ENCODE results near the gene STRN4. TPM values are rescaled to one million over a fixed set of nuclear protein-coding genes. Genes with fewer than 3 reads are reported as not detected.

Gene STRN4
- total RNA-seq, 1 experiment from 2014 or later: 162 TPM

DNA sequence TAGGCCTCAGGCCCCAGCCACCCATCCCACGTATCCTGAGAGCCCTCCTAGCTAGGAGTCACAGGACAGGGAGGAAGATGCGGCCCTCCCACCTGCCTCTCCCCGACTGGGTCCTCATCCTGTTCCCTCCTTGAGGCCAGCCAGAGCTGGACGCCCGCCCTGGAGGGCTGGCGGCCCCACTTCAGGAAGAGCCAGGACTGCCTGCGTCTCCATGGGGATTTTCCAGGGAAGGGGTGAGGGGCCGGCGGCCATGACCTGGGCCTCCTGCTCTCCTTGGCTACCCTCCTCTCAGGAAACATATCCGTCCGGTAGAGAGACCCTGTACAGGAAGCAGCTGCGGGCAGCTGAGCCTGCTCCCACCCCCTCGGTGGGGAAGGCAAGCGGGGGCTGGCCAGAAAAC is 18.0 kb downstream of the STRN4 start:
- intact Hi-C loops (cut with micrococcal nuclease; ENCODE audit: unreplicated experiment): no loop called here
- CTCF ChIA-PET: interaction anchor here (1.0 to 1.7 kb wide), 4 partner anchors 14 to 285 kb away, joined by 3 to 8 read pairs (median 4); partner anchors contain the start of gene DACT3

DNA sequence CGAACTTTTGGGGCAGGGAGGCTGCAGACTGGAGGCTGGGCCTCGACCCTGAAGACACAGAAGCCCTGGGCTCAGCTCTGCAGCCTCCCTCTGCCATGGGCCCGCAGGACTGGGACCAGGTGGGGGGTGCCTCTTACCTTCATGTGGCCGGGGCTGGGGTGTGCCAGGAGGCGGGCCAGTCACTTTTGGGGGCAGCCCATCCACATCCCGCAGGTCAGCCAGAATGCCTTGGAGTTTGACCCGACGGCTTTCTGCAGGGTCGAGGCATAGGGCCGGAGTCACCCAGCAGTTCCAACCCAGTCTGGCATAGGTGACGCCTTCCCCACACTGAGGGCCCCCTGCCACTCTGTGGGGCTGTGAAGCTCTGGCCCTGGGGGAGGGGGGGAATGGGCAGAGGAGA is 18.5 kb downstream of the STRN4 start:
- H3K4me1 Mint-ChIP-seq (ENCODE audit: low read depth, unreplicated experiment): peaks cover 13% of the 10 kb centered on the region
- Histone ChIP-seq H3K4me1 (no peaks in the 10 kb centered on the region), H3K4me3 (ENCODE audit: low read depth, low read length) (no peak overlapping the region), H3K9me3 (no peaks in the 10 kb centered on the region), H3K27me3 (replicated peaks; ENCODE audit: control insufficient read depth, insufficient read depth, low read length) (no peaks in the 10 kb centered on the region), H3K36me3 (ENCODE audit: control insufficient read depth, insufficient read depth, low read length) (peaks cover 6% of the 10 kb centered on the region)
- TF ChIP-seq, protein P1, sequence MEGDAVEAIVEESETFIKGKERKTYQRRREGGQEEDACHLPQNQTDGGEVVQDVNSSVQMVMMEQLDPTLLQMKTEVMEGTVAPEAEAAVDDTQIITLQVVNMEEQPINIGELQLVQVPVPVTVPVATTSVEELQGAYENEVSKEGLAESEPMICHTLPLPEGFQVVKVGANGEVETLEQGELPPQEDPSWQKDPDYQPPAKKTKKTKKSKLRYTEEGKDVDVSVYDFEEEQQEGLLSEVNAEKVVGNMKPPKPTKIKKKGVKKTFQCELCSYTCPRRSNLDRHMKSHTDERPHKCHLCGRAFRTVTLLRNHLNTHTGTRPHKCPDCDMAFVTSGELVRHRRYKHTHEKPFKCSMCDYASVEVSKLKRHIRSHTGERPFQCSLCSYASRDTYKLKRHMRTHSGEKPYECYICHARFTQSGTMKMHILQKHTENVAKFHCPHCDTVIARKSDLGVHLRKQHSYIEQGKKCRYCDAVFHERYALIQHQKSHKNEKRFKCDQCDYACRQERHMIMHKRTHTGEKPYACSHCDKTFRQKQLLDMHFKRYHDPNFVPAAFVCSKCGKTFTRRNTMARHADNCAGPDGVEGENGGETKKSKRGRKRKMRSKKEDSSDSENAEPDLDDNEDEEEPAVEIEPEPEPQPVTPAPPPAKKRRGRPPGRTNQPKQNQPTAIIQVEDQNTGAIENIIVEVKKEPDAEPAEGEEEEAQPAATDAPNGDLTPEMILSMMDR (IDR thresholded peaks at IDR 0.05; ENCODE audit: insufficient read depth in 1 of 2, low read depth in 1 of 2, low read length in 1 of 2, severe bottlenecking in 1 of 2, unreplicated experiment in 1 of 2): no peak
- H3K36me3 Mint-ChIP-seq (ENCODE audit: insufficient read depth, unreplicated experiment): peaks cover 92% of the 10 kb centered on the region
- DNase-seq: peak in 1 of 2 experiments; percentile 33
- POLR2A ChIA-PET: no interaction called here
- CTCF ChIA-PET: interaction anchor here (0.6 to 1.7 kb wide), 2 partner anchors 38 to 66 kb away, joined by 4 to 8 read pairs; partner anchors contain the start of gene DACT3
- no peak overlapping the region for H3K4me3 Mint-ChIP-seq (ENCODE audit: unreplicated experiment)
- H3K27ac Mint-ChIP-seq (ENCODE audit: unreplicated experiment): peak overlapping the region; percentile 88
- intact Hi-C loops (cut with micrococcal nuclease; ENCODE audit: unreplicated experiment): no loop called here
- no TSS peak for BruUV-seq (replicated peaks)
- H3K27me3 Mint-ChIP-seq (ENCODE audit: insufficient read depth, unreplicated experiment): no peaks in the 10 kb centered on the region
- H3K9me3 Mint-ChIP-seq (ENCODE audit: unreplicated experiment): no peaks in the 10 kb centered on the region

More for the DNA sequence above, 18.0 kb downstream of the STRN4 start:
- Histone ChIP-seq H3K36me3 (ENCODE audit: control insufficient read depth, insufficient read depth, low read length) (peaks cover 10% of the 10 kb centered on the region), H3K4me1 (no peaks in the 10 kb centered on the region), H3K9me3 (no peaks in the 10 kb centered on the region), H3K27me3 (replicated peaks; ENCODE audit: control insufficient read depth, insufficient read depth, low read length) (no peaks in the 10 kb centered on the region), H3K4me3 (ENCODE audit: low read depth, low read length) (no peak overlapping the region)
- Mint-ChIP-seq H3K27me3 (ENCODE audit: insufficient read depth, unreplicated experiment) (no peaks in the 10 kb centered on the region), H3K4me3 (ENCODE audit: unreplicated experiment) (no peak overlapping the region), H3K9me3 (ENCODE audit: unreplicated experiment) (no peaks in the 10 kb centered on the region), H3K36me3 (ENCODE audit: insufficient read depth, unreplicated experiment) (peaks cover 92% of the 10 kb centered on the region), H3K27ac (ENCODE audit: unreplicated experiment) (no peak overlapping the region), H3K4me1 (ENCODE audit: low read depth, unreplicated experiment) (peaks cover 13% of the 10 kb centered on the region)
- no TSS peak for BruUV-seq (replicated peaks)
- POLR2A ChIA-PET: no interaction called here
- DNase-seq: peak in 1 of 2 experiments; percentile 31
- TF ChIP-seq, protein P1 (IDR thresholded peaks at IDR 0.05; ENCODE audit: insufficient read depth in 1 of 2, low read depth in 1 of 2, low read length in 1 of 2, severe bottlenecking in 1 of 2, unreplicated experiment in 1 of 2): no peak

DNA sequence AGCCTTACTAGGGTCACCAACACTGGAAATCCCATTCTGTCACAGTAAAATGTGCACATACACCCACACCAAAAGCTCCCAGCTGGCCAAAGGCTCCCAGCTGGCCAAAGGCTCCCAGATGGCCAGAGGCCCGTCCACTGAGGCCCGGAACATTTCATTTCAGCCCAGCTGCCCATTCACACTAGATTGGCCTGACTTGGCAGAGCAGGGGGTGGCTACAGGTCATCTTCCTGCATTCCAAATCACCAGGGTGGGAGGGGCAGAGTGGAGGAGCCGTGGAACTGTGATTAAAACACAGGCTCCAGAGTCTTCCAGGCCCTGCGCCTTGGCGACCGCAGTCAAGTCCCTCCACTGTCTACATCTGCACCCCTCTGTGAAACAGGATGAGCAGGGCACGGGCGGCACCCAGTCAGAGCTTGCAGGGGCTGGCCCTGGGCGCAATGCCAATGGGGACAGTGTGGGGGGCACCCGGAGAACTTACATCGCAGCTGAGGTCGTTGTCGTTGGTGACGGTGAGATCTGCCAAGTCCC is 19.2 kb downstream of the STRN4 start:
- ChIA-PET CTCF (no interaction called here), POLR2A (no interaction called here)
- Mint-ChIP-seq H3K9me3 (ENCODE audit: unreplicated experiment) (no peaks in the 10 kb centered on the region), H3K4me3 (ENCODE audit: unreplicated experiment) (no peak overlapping the region), H3K36me3 (ENCODE audit: insufficient read depth, unreplicated experiment) (peaks cover 93% of the 10 kb centered on the region), H3K27me3 (ENCODE audit: insufficient read depth, unreplicated experiment) (no peaks in the 10 kb centered on the region), H3K27ac (ENCODE audit: unreplicated experiment) (peak overlapping the region; percentile 88), H3K4me1 (ENCODE audit: low read depth, unreplicated experiment) (peaks cover 16% of the 10 kb centered on the region)
- BruUV-seq (replicated peaks): no TSS peak
- H3K36me3 ChIP-seq (ENCODE audit: control insufficient read depth, insufficient read depth, low read length): peaks cover 6% of the 10 kb centered on the region
- TF ChIP-seq, protein P1 (IDR thresholded peaks at IDR 0.05; ENCODE audit: insufficient read depth in 1 of 2, low read depth in 1 of 2, low read length in 1 of 2, severe bottlenecking in 1 of 2, unreplicated experiment in 1 of 2): no peak
- DNase-seq: no peak
- H3K4me3 ChIP-seq (ENCODE audit: low read depth, low read length): no peak overlapping the region
- H3K9me3 ChIP-seq: no peaks in the 10 kb centered on the region
- peaks cover 2% of the 10 kb centered on the region; the same call in 1 of the 2 replicates for H3K4me1 ChIP-seq
- intact Hi-C loops (cut with micrococcal nuclease; ENCODE audit: unreplicated experiment): no loop called here
- H3K27me3 ChIP-seq (replicated peaks; ENCODE audit: control insufficient read depth, insufficient read depth, low read length): no peaks in the 10 kb centered on the region

All from Caco-2 (cell line).